Upper lobe of left lung (tissue), 4 donors: ENCODE data around the gene PTPN21.

Source experiments
- POLR2AphosphoS5 ChIP-seq, 2 donors: sonication (generic); formaldehyde crosslinking; IDR thresholded peaks; one replicate each; pipeline ENCODE4 v1.5.1; 2017; ENCODE audit warnings: antibody characterized with exemption in 2 of 2
- TF ChIP-seq, protein P1 (sequence below), 6 experiments: fragments of 450-650 bp in 4 of 6; fragments of 200-600 bp in 2 of 6; sonication (generic) in 2 of 6; IDR thresholded peaks; one replicate each; pipeline ENCODE4 v1.5.1; 2016 to 2019; ENCODE audit warnings: antibody characterized with exemption in 6 of 6

GRCh38 chr14:88426271-88426670 is 128.5 kb downstream of the PTPN21 start:
- TF ChIP-seq, protein P1, sequence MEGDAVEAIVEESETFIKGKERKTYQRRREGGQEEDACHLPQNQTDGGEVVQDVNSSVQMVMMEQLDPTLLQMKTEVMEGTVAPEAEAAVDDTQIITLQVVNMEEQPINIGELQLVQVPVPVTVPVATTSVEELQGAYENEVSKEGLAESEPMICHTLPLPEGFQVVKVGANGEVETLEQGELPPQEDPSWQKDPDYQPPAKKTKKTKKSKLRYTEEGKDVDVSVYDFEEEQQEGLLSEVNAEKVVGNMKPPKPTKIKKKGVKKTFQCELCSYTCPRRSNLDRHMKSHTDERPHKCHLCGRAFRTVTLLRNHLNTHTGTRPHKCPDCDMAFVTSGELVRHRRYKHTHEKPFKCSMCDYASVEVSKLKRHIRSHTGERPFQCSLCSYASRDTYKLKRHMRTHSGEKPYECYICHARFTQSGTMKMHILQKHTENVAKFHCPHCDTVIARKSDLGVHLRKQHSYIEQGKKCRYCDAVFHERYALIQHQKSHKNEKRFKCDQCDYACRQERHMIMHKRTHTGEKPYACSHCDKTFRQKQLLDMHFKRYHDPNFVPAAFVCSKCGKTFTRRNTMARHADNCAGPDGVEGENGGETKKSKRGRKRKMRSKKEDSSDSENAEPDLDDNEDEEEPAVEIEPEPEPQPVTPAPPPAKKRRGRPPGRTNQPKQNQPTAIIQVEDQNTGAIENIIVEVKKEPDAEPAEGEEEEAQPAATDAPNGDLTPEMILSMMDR (IDR thresholded peaks at IDR 0.05): no peak
- TF ChIP-seq POLR2AphosphoS5 (IDR thresholded peaks at IDR 0.05): no peak
